NCI-H510A (cell line): ENCODE data around the gene CLCNKA.
"Not testable (repeated sequence)": the region's sequence is repeated elsewhere in the genome, so short reads cannot be mapped to it uniquely, and the experiment has no call there.

Experiments used
- DNase-seq: peaks from one replicate; lab custom pipeline; 2025; lab: John Stamatoyannopoulos, UW

CLCNKA gene

DNA sequence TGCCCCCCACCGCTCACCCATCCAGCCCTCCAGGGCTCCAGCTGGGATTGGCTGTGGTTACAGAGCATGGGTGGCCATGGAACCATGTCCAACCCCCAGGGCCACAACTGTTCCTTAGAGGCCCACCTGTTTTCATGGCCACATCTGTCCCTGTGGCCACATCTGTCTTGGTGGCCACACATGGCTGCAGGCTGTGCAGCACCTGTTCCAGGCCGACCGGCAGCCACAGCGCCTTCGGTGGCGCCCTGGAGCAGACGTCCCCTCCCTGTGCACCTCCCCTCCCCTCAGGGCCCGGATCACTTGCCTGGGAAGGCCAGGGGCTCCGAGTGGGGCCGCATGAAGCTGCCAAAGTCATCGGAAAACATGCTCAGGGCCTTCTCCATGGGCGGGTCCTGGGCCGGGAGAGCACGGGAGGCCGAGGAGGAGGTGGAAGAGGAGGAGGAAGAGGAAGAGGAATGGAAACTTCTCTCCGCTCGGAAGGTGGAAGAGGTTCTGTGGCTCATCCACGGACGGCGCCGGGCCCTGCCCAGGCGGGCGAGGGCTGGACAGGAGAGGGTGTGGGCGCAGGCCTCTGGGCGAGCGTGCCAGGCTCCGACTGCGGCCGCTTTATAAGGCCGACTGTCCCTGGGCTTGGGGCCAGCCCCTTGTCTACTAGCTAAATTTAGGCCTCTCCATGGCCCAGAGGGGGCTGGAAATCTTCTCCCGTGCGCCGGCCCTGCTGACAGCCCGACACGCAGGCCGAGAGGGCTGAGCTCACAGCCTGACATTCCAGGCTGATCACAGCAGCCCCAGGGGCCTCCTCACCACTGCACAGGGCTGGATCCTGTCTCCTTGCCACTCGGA is 4.2 kb upstream of the CLCNKA start, which contains the start of gene HSPB7:
Gene HSPB7 (minus strand): TSS at position 583 of the 843 bp plus-strand sequence. CDS start 80 bp downstream, at position 503.
- no peak for DNase-seq

DNA sequence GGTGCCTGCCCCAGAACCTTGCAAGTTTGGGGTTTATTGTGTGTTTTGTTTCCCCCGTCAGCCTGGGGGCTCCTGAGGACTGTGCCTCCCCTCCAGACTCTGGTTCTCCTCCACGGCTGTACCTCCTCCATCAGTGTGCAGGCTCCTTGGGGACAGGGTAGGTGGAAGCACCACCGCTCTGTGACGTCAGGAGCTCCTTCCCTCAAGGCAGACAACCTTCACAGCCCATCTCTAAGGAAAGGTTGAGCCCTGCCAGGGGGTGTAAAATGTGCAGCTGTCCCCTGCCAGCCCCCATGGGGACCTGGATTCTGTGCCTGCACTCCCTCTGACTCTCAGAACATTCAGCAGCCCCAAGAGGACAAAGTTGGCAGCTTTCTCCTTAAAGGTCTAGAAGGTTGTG is 3.5 kb upstream of the CLCNKA start:
- no peak for DNase-seq

DNA sequence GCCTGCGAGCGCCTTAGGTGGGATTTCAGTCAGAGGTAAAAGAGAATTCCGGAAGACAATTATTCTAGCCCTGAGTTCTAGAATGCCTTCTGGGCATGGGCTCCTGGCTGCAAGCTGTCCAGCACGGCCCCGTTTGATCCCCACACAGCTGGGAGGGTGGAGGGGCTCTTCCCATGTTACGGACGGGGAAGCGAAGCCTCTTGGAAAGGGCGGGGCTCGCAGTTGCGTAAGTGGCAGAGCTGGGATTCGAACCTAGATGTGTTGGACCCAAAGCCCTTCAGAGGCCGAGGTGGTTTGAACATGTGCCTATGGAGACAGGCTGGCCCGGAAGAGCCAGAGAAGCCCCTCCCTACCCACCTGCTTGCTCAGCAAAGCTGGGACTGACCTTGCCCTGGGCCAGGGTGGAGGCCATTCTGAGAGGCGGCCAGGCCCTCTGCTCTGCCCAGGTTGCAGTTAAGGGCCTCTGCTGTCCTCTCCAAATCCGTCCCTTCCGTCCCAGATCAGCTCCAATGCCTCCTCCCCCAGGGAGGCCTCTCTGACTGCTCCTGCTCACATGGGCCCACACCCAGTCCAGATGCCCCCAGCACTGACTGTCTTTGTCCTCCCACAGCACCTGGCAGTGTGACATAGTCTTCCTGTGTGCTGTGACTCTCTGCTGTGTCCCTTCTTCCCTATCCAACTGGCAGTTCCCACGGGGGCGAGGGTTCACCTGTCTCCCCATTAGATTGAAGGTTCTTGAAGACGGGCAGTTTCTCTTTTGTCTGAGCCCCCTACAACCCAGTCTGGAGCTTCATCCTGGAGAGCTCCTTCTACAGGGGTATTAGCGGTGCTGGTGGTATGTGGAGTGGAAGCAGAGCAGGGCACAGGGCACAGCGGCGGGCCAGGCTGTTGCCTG is 2.8 kb upstream of the CLCNKA start:
- no peak for DNase-seq

DNA sequence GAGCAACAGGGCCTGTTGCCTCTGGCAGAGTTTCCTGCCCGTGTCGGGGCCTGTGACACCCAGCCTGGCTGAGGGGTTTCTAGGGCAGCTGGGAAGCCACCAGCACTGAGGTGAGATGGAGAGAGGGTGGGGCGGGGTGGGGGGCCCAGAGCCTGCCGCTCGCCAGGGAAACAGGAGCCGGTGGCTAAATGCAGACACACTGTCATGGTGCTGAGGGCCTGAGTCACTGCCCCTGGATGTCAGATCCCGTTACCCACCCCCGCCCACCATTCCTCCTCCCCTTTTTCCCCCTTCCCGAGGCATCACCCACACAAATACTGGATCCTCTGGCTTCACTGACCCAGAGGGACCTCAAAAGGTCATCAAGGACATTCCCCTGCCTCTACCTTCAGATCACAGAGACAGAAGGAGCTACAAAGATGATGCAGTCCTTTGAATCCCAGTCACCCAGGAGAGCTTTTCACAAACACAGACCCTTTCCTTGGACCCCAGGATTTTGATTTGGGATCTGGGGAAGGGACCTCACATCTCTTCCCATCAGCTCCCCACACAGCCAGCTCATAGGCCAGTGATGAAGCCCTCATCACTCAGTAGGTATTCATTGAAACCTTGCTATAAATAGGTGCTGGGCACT is 2.1 kb upstream of the CLCNKA start:
- no peak for DNase-seq

DNA sequence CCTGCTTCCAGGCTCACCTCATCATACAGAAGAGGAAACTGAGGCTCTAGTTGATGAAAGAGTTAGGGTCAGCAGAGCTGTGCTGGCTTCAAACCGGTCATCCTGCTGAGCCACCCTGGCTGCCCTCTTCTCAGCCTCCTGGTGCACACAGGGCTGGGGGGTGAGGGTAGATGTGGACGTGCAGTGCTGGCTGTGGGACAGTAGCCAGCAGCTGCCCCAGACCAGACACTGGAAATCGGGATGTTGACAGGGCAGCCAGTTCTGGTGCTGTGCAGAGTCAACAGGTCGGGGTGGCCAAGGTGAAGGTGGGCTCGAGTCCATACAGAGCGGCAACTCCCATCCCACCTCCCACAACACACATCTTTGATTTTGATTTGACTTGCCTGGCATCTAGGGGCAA is 1.5 kb upstream of the CLCNKA start:
- no peak for DNase-seq

DNA sequence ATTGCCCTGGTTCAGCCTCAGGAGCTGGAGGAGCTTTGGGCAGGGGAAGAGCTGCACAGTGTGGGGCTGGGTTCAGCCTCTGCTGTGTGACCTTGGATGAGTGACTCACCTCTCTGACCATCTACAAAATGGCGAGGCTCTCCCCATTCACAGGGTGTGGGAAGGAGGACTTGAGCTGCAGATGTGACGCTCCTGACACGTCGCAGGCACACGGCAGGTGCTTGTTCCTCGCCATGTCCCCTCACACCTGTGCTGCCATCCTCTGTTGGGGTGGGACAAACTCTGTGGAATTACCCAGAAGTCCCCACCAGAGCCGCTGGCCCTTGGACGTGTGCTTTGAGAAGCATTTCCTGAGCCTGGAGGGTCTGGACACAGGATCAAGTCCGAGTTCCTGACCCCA is 958 bp upstream of the CLCNKA start:
- not testable (repeated sequence) for DNase-seq

DNA sequence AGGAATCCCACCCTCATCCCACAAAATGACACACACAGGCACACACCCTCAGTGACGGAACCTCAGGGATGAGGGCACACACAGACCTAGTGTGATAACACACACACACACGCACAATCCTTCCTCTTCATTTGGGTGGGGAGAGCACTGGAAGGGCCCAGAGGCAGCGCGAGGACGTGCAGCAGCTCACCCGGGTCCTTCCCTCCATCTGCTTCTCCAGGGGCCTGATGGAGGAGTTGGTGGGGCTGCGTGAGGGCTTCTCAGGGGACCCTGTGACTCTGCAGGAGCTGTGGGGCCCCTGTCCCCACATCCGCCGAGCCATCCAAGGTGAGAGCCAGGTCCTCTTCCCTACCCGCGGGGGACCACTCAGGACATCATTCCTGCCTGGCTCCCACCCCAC is 557 bp downstream of the CLCNKA start:
- no peak for DNase-seq

DNA sequence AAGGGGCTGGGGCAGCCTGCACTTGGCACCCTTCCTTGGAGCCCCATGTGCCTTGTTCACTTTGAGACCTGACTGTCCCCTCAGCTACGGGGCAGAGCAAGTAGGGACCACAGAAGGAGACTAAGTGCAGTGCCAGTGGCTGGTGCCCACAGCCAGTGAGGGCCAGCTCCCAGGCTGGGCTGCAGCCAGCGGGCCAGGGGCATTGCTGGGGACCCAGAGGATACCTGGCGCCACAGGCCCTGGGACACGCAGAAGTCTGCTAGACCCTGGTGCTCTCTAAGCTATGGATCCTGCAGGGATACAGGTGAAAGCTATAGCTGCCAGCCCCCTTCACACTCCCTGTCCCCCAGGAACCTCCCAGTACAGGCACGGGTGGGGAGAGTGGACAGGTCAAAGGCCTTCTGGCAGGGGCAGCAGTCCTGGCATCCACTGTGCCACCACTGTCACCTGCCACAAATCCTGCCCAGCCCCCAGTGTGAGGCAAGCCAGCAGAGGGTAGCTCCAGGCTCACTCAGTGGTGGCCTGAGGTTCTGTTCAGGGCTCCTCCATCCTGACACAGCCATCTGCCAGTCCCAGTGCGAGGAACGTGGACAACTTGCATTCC is 1.3 kb downstream of the CLCNKA start:
- DNase-seq: no peak

DNA sequence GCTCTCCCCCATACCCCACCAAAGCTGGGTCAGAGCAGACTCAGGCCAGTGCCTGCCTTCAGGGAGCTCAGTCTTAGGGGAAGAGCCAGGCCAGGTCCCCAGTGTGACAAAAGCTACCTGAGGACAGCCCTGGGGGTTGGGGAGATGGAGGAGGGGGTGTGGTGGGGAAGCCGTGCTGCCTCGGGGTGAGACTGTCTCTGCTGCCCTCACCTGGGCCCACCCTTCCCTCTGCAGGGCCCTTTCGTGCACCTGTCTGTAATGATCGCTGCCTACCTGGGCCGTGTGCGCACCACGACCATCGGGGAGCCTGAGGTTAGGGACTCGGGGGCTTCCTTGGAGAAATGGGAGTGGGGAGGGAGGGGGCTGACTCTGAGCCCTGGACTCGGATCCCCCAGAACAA is 4.5 kb downstream of the CLCNKA start:
- DNase-seq: not testable (repeated sequence)

DNA sequence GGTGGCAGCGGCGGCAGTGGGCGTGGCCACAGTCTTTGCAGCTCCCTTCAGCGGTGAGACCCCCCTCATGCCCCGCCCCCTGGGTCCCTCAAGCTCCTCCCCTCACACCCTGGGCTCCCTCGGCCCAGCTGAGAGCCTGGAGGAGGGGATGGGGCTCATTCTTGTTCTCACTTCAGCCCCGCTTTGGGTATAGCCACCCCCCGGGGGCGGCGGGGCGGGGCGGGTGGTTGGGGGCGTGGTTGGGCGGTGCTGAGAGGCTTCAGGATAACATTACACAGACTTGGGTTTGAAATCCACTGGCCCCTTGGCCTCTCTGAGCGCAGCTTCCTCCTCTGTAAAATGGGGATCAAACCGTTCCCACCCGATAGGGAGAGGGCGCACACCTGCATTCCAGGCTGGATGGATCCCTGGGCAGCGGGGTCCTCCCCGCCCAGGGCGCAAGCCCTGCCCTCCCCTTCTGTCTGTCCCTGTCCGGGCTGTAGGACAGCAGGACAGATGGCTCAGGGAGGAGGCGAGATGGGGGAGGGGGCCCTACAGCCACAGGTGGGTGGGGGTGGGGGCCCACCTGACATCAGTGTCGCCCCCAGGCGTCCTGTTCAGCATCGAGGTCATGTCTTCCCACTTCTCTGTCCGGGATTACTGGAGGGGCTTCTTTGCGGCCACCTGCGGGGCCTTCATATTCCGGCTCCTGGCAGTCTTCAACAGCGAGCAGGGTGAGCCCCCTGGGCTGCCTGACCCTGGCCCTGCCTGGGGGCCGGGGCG is 5.1 kb downstream of the CLCNKA start:
- DNase-seq: no peak

DNA sequence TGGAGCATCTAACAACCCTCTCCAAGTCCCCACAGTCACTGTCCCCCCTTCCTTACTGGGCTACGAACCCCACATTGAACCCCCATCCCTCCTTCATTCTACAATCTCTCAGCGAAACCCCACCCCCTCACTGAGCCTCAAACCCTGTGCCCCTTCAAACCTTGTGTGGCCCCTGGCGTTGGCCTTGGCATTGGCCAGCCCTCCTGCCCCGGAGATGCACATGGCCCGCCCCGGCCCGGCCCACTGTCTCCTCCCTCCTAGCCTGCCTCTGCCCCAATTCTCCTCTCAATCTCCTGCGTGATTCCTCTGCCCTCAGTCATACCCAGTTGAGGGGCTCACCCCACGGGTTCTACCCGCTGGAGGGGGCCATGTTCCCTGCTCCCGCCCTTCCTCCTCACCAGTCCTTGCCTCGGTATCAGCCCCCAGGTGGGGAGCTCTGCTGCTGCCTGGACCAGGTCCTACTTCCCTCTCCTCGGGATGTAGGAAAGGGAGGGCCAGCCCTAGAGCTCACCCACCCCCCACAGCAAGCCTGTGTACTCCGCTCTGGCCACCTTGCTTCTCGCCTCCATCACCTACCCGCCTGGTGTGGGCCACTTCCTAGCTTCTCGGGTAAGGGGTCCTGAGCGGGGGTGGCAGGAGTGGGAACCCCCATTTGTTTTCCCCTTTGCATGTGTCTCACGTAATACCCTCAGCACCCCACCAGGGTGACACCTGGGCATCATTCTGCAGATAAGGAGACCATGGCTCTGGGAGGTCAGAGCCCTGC is 6.6 kb downstream of the CLCNKA start:
- DNase-seq: no peak

DNA sequence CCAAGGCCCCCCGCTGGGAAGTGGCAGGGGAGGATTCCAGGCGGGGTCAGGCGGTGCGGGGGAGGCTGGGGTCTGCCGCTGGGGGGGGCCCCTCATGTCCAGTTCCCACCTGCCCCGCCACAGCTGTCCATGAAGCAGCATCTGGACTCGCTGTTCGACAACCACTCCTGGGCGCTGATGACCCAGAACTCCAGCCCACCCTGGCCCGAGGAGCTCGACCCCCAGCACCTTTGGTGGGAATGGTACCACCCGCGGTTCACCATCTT is 7.1 kb downstream of the CLCNKA start:
- DNase-seq: not testable (repeated sequence)

DNA sequence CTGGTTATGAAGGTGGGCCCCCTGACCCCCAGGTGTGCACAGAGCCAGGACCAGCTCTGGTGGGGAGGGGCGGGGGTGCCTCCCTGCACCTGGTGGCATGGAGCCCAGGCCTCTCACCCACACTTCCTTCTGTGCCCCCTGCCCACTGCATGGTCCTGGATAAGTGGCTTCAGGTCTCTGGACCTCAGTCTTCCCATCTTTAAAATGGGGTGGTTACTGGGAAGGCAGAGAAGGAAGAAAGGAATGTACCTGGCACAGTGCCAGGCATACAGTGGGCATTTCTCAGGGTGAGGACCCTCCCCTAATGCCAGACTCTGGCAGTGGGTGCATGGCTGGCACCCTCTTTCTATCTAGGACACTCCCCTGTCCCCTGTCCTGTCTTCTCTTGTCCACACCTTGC is 7.5 kb downstream of the CLCNKA start:
- DNase-seq: no peak

DNA sequence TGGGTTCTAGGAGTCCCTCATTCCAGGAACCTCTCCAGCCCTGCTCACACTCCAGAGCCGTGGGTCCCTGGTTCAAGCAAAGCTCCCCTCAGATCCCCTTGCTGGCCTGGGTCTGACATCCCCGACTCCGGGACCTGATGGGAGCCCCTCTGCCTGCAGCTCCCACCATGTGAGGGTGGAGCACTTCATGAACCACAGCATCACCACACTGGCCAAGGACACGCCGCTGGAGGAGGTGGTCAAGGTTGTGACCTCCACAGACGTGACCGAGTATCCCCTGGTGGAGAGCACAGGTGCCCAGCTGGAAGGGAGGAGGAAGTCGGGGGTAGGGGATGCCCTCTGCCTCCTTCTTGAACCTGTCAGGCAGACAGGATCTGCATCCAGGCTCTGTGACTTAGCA is 9.7 kb downstream of the CLCNKA start:
- no peak for DNase-seq

DNA sequence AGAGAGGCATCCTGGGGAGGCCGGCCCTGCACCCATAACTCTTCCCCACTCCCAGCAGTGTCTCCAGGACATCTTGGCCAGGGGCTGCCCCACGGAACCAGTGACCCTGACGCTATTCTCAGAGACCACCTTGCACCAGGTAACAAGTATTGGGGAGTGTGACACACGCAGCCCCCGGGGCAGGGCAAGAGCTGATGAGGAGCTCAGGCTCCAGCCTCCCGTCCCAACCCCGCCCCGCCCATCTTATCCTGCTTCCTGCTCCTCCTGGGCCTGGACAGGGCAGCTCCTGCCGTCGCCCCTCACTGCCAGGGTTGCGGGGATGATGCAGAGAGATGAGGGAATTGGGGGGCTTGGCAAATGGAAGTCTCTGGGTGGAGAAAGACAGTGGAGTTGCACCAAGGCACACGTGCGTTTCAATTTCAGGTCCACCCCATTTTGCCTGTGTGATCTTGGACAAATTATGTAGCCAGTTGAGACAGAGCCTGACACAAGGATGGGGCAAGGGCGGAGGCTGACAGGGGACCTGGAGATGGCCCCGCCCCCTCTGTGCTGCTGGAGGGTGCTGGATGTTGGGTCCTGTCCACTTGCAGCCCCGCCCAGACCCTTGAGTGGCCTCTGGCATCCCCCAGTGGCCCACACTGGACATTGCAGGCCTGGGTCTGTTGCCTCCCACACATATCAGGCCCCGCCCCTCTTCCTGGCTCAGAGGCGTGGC is 10.7 kb downstream of the CLCNKA start:
- DNase-seq: peak; percentile 91

DNA sequence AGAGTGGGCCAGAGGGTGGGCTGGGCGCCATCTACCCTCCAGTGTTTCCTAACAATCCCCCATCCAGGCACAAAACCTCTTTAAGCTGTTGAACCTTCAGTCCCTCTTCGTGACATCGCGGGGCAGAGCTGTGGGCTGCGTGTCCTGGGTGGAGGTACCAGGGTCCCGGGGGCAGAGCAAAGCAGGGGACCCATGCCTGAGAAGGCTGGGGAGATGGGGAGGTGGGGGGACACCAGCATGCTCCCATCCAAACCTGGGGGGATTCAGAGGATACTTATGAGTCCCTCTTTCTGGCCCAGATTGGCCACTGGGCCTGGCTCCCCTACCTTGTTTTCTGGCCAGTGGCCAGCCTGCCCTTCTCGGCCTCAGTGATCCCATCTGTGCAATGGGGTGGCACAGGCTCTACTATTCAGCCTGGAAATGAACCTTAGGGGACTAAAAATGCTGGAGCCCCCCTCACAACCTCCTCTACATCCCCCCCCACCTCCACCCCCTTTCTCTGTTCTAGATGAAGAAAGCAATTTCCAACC is 11.3 kb downstream of the CLCNKA start:
- not testable (repeated sequence) for DNase-seq

DNA sequence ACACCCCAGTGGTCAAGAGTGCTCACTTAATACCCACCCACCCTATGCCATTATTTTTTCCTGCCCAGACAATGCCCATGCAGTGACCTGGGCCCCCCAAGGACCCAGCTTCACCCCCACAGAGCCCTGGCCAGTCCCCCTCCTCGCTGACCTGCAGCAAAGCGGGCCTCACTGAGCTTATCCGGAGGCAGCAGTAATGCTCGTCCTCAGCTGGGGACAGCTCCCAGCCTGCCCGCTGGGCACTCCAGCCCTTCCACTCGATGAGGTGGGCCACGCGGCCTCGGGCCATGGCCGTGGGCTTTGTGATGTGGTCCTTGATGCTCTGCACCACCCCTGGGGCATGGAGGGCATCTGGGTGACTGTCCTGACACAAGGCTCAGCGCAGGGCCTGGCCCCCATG is 14.6 kb downstream of the CLCNKA start:
- DNase-seq: not testable (repeated sequence)

DNA sequence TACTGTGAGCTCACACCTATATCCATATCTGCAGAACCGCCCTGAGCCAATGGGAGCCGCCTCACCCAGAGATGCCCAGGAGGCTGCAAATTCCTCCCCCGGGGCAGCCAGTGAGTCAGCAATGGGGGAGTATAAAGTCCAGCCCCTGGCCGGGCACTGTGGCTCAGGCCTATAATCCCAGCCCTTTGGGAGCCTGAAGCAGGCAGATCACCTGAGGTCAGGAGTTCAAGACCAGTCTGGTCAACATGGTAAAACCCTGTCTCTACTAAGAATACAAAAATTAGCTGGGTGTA is 16.7 kb downstream of the CLCNKA start:
- DNase-seq: no peak

DNA sequence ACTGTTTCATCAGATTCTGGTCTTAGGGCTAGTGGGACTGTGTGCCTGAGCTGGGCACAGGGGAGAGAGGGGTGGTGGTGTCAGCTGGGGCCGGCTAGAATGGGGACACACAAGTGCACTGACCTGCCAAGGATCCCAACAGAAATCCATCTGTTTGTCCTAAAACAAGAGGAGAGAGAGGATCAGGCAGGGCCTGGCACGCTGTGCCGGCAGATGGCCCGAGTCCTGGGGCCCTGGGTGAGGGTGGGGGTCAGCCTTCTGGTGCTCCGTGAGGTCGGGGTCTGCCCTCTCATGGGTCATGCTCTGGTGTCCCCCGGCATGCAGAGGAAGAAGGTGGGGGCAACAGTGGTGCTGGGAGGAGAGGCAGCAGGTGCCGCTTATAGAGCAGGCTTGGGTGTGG is 18.0 kb downstream of the CLCNKA start:
- DNase-seq: not testable (repeated sequence)

DNA sequence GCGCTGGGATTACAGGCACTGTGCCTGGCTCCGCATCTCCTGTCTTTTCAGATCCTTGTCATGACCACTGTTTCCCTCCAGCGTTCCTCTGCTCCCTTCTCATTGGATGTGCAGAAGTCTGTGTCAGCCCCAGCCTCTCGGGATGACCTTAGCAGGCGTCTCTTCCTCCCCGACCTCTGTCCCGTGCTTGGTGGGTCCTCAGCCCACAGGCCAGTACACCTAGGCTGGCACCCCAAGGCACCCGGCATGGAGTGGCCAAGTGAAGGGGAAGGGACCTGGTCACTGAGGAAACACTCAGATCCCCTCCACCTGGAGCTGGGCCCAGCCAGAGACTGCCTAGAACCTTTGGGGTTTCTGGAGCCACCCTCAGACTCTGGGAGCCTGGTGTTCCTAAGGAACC is 19.4 kb downstream of the CLCNKA start:
- no peak for DNase-seq
